Inflammatory macrophage treated with lipopolysaccharide for 1 hour (primary cell): Measurements from ENCODE around the gene OR10J5.
"Not testable (repeated sequence)": the region's sequence is repeated elsewhere in the genome, so short reads cannot be mapped to it uniquely, and the experiment has no call there.

ENCODE experiments used
- DNase-seq, 2 donors: peaks; one replicate each; pipeline ENCODE4 v3.0.0-alpha.2; 2020 to 2022

Gene OR10J5, protein sequence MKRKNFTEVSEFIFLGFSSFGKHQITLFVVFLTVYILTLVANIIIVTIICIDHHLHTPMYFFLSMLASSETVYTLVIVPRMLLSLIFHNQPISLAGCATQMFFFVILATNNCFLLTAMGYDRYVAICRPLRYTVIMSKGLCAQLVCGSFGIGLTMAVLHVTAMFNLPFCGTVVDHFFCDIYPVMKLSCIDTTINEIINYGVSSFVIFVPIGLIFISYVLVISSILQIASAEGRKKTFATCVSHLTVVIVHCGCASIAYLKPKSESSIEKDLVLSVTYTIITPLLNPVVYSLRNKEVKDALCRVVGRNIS

DNA sequence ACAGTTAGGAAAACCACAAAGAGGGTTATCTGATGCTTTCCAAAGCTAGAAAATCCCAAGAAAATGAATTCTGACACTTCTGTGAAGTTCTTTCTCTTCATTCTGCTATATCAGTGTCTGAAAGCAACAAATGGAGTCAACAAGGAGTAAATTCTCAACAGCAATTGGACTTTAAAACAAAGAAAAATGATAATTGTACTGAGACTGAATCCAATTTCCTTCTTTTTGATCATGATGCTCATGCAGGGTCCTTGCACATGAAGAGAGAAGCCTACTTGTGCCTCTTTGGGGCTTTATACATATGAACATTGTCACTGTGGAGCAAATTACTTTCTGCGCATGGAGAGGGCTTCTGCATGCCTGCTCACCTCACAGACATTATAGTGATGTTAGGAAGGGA, at the start of gene OR10J5:
Gene OR10J5 (minus strand): TSS at position 101 of the 400 bp plus-strand sequence. CDS start 0 bp downstream, at position 101.
- no peak for DNase-seq

DNA sequence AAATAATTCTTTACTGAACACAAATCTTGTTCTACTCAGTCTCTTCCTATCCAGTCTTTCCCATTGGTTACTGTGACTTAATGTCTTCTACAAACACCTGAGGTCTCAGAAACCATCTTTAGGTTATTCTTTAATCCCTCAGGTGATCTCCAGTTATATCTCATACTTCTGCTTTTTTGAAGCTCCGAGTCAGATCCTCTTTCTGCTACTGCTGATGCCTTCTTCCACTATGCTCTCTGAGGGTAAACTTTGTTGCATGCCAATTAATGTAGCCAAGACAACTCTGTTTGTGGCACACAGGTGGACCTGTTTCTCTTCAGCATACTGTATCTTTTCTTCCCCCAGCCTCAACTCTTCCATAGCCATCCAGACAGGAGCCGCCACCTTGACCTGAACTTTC, 48.7 kb upstream of the OR10J5 start:
- DNase-seq = no peak

DNA sequence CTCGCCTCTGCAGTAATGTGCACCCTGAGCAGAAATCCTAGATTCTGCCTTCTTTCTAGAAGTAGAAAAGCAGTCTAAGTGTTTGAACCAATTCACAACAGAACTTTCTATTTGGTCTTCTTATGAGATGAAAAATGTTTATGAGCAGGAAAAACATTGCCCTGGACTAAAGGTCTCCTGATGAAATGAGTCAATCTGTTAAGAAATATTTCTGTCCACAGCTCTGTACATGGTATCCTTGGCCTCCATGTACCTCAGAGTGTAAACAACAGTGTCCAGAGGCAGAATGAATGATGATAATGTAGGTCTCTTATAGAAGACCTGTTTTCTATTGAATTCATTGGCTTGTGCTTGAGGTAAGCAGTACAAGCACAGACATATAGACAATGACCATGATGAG, 45.6 kb upstream of the OR10J5 start:
- DNase-seq = no peak

DNA sequence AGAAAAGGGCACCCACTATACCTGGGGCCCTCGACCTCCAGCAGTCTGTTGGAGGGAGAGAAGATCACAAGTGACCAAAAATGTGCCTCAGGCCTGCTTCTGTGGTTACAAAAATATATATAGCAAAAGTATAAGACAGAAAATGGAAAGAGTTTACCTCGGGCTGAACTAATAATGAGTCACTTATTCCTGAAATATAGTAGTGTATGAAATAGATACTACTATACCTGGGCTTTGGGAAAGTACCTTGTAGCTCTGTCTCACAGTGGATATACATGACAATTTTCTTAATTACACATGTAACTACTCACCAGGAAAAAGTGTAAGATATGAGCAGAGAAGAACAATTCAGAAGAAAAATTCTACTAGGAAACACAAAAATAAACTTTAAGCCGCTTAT, 44.5 kb upstream of the OR10J5 start:
- DNase-seq = no peak

DNA sequence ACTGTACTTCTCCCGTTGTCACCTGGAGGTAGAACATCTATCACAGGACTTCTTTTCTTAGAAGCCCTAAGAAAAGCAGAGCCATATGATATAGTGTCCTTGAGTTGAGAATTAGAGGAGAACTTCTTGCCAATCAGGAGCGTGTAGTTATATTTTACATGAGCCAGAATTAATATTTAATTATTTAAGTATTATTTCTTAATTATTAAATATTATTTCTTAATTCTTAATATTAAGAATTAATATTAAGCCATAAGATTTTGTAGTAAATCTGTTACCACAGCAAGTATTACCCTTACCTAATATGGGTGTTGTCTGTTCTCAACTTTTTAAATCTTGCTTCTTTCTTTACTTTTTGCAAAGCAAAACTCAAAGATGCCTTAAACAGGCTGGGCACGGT, 41.6 kb upstream of the OR10J5 start:
- DNase-seq = no peak

DNA sequence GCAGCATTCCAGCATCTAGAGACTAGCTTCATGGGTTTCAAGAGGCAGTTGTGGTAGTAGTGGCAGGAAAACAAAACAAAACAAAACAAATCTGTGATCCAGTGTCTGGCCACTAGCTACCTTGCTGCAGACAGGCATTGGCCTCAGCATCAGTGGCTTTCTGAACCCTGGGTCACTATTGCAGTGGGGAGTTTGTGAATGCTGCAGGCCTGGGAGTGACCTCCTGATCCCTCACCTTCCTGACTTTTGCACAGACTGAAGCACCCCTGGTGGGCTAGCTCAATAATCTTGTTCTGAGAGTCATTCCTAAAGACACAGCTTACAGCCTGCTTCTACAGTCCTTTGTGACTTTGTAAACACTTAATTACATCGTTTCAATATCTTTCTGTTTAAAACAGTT, 26.9 kb upstream of the OR10J5 start:
- no peak for DNase-seq

DNA sequence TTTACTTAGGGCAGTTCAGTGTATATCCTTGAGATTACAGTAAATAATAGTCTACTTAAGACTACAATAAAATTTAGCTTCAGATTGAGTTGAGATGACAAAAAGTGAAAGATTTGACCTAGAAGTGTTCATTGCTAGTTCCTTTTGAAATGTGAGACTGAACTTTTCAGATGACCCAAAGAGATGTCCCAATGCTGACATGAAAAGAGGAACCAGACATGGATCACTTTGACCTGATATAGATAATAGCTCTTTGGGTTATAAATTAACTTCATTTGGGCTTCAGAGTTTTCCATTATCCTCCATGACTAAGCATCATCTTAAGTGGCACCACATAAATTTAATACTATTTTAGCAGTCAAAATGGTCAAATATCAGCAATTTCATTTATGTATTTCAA, 25.7 kb upstream of the OR10J5 start:
- DNase-seq = peak in 1 of 2 donors; percentile 14

DNA sequence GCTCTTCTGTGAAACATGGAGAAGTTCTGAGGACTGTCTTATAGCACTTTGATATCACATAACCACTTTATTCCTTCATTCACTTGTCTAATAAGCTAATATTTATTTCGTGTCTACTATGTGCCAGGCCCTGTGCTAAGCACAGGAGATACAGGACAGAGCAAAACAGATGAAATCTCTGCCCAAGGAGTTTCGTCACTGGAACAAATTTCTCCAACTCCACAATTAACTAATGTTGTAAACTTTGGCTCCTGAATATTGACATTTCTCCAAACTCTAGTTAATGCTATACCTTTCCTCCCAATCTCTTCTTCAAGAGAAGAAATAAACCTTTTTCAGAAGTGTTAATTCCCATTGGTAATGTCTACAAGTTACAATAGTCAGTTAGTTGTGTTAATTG, 24.8 kb upstream of the OR10J5 start:
- DNase-seq = no peak

DNA sequence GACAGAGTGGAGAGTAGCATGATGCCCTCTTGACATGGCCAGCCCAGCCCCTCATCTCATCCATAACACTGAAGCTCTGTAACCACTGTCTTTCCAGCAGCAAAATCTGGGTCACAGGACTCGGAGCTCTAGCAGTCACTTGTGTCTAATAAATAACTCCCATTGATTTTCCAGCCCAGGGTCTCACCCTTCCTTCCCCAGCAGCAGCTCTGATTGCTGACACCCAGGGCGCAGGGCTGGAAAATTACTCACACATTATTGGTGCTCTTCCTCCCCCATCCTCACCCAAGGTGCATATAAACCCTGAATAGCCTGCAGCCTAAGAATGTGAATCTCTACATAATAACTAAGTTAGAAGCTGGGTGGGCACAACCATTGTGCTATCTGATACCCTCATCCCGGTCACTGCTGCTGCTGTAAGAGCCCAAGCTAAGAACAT, 21.1 kb upstream of the OR10J5 start:
- no peak for DNase-seq

DNA sequence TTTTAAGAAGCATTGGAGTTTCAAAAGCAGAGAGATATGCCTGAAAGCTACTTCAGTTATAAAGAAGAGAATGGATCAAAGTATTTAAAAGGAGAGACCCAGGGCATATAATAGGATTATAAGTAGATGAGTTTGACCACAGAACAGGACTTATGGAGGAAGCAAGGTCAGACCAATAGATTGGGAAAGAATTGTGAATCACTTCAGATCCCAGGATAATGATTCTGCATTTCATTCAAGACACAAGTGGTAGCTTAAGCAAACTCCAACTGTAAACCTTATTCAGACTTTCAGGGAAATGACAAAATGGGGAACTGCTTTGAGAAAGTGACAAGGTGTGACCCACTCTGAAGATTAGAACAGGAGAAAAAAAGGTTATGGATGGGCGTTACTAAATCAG, 18.9 kb upstream of the OR10J5 start:
- DNase-seq = peak in 1 of 2 donors; percentile 5

DNA sequence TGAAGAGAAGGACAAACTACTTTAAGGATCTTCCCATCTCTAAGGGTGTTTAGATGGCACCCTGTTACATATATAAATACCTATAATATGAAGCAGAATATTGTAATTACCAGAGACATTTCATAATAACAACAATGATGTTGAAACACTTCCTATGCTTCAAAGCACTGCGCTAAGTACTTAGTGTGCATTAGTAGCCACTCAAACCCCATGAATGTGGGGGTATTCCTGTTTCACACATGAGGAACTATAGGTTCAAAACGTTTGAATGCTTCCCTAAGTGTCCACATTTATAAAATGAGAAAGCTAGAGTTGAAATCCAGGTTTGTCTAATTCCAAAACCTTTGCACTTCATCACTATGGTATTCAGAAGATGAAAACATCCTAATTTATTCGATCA, 18.5 kb upstream of the OR10J5 start:
- peak; percentile 26 to 53 for DNase-seq

DNA sequence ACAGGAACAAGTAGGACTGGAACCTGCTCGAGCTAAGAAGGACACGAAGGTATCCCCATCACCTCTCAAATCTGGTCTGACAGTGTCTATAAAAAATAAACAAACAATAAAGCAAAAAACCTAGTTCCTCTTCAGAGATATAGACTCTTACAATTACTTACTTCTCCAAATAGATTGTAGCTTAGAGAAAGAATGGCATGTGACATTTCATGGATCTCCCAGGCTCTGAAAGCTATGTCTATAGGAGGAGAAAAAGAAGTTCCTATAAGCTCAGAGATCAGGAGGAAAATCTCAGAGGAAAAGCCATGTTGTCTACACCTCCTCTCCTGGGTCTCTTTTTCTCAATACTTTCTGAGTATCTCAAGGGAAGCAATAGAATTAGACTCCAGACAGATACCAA, 12.3 kb upstream of the OR10J5 start:
- DNase-seq = peak; percentile 7 to 10

DNA sequence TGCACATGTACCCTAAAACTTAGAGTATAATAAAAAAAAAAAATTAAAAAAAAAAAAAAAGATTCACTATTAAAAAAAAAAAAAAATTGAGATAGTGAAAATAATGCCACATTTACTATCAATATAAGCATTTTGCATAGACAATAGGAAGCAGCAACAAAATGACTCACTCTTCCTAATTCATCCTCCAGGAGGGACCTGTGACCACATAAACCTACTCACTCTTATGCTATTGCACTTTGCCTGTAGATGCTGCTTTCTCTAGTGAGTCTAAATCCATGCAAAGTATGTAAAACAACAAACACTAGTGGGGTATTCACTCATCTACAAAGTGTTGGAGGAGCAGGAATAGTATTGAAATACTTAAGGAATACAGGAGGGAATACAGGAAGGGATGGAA, 2.9 kb downstream of the OR10J5 start:
- no peak for DNase-seq

DNA sequence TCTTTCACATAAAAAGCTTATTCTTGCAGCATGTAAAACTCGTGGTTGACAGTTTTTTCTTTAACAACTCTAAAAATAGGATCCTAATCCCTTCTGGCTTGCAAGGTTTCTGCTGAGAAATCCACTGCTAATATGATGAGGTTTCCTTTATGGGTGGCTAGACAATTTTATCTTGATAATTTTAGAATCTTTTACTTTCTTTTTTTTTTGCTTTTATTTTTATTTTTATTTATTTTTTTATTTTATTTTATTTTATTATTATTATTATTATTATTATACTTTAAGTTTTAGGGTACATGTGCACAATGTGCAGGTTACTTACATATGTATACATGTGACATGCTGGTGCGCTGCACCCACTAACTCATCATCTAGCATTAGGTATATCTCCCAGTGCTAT, 11.0 kb downstream of the OR10J5 start:
- DNase-seq = not testable (repeated sequence)

DNA sequence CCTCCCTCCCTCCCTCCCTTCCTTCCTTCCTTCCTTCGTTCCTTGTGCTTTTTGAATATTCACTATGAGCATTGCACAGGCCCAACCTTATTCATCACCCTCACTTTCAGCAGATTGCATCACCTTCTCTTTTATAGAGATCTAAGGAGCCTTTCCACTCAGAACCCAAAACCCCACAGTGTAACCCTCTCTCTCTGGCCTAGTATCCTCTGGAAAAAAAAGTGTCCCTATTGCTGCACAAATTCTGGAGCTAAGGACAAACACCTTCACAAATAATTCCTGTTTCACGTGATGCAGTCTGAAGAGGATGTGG, 25.6 kb downstream of the OR10J5 start:
- no peak for DNase-seq

DNA sequence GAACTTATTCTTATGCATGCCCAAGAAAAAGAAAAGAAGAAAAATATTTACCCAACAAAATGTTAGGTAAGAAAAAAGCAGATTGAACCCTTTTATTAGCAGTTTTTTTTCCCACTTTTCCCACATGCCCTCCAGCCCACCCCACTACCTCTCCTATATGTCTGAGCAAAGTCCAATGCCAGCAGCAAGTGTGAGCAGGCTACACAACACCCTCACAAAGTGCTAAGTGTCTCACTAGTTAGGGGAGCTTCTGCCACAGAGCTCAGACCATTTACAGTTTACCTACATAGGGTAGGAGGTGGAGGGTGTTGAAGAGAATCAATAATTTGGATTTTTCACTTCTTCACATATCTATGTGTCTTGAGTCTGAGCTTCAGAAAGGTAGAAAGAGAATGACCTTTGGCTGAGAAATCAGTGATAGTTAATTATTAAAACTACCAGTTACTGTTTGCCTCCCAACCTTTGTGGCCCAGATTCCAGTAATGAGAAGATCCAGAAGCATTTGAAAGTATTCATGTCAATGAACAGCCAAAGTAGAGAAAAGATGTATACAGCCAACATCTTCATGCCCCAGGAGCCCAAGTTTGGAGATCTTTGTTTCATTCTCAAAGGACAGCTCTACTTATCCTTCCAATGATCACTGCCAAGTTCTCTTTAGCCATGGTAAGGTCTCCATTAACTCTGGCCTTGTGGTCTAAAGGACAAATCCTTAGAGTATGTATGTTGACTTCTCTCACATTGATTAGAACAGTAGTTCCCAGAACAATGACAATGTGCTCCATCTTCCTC, 26.2 kb downstream of the OR10J5 start:
- no peak for DNase-seq

DNA sequence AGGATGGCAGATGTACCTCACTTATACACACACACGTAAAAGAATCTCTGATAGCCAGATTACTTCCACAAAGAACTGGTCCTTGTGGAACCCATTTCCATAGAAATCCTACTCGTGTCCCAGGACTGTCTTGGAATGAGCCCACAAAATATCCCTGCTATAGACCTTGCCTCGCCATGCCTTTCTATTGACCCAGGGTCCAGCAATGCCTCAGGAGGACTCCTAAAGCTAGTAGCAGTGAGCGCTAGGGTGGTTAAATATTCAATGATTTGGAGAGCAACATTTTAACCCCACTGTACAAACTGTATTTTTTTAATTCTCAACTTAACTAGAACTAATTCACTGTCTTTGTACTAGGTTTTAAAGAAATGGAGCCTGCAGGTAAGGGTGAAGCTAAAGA, 26.9 kb downstream of the OR10J5 start:
- no peak for DNase-seq

DNA sequence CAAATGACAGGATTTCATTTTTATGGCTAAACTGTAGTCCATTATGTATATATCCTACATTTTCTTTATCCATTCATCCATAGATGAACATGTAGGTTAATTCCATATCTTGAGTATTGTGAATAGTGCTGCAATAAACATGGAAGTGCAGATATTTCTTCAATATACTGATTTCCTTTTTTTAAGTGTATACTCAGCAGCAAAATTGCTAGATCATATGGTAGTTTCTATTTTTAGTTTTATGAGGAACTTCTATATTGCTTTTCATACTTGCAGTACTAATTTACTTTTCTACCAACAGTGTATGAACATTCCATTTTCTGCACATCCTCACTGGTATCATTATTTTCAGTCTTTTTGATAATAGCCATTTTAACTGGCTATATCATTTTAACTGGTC, 30.1 kb downstream of the OR10J5 start:
- peak; percentile 17 to 21 for DNase-seq

DNA sequence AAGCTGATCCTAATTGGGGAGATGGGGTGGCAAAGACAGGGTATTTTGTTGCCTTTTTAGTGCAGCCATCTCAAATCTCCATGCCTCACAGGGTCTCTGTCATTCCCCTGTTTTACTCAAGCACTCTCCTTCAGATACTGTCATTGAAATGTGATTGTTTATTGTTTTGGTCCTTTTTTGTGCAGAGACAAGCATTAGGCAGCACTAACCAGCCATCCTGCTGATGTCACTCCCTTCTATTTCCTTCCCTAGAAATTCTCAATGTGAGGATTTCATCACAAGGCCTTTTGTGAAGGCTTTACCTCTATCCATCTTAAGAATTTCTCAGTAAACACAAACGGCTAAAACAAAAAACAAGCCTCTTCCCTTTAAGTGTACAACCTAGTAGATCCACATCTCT, 34.7 kb downstream of the OR10J5 start:
- DNase-seq = no peak

DNA sequence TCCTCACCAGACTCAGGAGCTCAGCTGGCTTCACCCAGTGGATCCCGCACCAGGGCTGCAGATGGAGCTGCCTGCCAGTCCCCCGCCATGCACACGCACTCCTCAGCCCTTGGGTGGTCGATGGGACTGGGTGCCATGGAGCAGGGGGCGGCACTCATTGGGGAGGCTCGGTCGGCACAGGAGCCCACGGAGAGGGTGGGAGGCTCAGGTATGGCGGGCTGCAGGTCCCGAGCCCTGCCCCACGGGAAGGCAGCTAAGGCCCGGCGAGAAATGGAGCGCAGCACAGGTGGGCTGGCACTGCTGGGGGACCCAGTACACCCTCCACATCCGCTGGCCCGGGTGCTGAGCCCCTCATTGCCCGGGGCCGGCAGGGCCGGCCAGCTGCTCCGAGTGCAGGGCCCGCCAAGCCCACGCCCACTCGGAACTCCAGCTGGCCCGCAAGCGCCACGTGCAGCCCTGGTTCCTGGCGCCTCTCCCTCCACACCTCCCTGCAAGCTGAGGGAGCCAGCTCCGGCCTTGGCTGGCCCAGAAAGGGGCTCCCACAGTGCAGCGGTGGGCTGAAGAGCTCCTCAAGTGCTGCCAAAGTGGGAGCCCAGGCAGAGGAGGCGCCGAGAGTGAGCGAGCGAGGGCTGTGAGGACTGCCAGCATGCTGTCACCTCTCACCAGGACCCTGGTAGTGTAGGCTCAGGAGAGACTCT, 41.1 kb downstream of the OR10J5 start:
- not testable (repeated sequence) for DNase-seq

DNA sequence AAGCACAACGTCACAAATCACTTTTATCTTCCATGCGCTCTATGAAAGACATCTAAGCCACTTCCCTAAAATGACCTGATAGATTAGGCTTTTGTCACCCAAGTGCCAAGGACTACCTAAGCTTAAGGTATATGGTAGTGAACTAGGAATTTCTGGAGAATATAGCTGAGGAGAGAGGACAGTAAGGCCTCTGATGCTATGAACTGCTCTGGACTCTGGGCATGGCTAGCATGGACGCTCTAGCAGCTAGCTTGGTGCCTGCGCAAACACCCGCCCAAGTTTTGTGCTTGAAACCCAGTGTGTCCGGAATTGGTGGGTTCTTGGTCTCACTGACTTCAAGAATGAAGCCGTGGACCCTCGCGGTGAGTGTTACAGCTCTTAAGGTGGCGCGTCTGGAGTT, 42.5 kb downstream of the OR10J5 start:
- DNase-seq = no peak

DNA sequence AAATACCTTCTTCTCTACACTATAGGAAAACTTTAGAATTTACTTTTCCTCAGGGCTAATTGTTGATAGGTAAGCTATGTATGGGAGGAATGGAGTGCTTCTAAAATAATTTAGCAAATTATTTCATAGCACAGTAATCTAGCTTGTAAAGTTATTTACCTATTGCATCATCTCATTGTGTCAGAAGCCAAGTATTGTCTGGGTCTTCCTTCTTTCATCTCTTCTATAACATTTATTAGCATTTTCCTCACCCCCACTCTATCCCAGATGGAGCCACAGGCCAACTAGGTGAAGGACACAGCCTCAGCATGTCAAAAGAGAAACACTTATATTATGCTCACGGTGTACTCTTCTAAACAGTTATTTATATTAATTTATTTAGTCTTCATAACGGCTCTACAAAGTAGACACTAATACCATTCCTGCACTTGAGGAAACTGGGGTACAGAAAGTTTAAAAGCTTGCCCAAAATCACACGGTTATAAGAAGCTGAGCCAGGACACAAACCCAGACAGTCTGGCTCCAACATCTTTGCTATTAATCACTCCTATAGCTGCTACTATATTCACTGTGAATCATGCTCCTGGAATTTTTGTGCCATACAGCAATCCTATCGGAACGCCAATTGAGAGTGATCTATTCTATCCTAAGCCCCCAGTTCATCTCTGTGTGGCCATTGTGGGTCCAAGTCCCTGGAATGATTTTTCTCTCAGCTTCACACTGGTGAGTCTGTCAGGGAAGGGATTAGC, 43.1 kb downstream of the OR10J5 start:
- DNase-seq = no peak
